HG02642 (cell line): ENCODE results near the gene FBF1.
A peak's percentile ranks its signal among the peaks of the same experiment; 100 is the strongest.
"Not testable (repeated sequence)": the region's sequence is repeated elsewhere in the genome, so short reads cannot be mapped to it uniquely, and the experiment has no call there.

Experiments used
- ATAC-seq: cut with Tn5 transposase; IDR thresholded peaks from one replicate; pipeline ENCODE4 v1.9.1; 2021; ENCODE audit warnings: mild to moderate bottlenecking; ENCODE audit not compliant: unreplicated experiment, poor library complexity

The FBF1 gene

GRCh38 chr17:75877752-75878173, 63.1 kb downstream of the FBF1 start:
- ATAC-seq: peak; percentile 66

- no peak for ATAC-seq
Measured at GRCh38 chr17:75876938-75877751, 63.7 kb downstream of the FBF1 start.

DNA sequence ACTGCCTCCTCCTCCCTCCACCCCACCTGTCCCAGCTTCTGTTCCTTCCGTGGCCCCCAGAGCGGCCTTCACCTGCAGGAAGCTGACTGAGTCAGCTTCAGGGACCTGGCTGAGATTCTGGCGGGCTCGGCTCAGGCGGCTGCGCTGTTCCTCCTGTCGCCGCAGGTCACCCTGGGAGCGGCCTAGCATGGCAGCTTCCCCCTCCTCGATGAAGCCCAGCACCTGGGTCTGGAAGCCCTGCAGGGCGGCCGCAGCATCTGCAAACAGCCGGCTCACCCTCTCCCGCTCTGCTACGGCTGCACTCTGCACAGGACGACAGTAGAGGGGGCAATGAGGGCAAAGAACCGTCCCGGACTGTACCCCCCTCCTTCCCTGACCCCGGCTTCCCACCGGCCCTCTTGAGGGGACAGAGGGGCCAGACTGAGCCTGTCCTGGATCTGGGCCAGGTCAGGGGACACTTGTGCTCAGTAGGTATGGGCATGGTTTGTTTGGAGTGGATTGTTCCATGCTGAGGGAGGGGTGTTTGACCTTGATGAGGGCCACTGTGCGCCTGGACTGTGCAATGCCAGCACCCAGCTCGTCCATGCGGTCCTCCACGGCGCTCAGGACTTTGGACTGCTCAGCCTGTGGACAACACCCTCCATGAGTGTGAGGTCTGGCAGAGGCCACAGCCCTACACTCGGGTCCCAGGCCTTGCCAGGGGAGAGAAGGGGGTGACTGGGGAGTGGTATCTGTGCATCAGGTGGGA, 64.5 kb downstream of the FBF1 start:
- ATAC-seq: no peak

DNA sequence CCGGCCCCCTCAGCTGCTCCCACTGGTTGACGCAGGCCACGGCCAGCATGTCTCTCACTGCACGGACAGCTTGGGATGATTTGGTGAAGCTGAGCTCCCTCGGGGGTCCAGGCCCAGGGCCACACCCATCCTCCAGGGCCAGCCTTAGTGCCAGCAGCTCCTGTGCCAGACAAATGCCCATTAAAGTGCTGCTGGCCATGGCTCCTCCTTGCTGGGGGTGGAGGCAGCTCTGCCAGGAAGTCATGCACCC, 65.0 kb downstream of the FBF1 start:
- no peak for ATAC-seq

DNA sequence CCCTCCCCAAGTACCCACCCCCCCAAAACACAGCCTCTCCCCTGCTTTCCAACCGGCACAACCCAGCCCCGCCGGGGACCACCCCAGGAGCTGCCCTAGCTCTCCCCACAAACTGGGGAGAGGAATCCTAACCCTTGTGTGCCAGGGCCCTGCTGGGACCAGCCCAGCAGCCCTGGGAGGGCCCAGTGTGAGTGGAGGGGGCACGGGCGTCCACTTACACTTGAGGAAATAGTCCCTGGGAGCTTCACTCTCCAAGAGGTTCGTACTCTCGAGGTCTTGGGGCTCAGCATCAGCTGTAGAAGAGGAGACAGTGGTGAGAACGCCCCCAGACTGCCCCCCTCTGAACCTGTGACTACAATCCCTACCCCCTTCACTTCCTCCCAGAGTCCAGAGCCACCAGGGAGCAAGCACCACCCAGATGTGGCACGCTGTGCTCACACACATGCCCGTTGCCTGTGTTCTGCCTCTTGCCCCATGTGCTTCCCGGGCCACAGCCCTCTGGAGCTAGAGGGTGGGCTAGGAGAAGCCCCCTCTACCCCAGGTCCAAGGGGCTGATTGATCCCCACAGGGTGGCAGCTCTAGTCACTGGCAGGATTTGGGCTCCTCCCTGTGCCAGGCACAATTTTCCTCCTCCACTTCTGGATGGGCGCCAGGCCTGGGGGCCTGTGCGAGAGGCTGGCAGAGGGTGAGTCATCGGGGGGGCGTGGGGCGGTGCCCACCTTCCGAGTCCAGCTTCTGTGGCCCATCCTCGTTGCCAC, 65.5 kb downstream of the FBF1 start:
- no peak for ATAC-seq

DNA sequence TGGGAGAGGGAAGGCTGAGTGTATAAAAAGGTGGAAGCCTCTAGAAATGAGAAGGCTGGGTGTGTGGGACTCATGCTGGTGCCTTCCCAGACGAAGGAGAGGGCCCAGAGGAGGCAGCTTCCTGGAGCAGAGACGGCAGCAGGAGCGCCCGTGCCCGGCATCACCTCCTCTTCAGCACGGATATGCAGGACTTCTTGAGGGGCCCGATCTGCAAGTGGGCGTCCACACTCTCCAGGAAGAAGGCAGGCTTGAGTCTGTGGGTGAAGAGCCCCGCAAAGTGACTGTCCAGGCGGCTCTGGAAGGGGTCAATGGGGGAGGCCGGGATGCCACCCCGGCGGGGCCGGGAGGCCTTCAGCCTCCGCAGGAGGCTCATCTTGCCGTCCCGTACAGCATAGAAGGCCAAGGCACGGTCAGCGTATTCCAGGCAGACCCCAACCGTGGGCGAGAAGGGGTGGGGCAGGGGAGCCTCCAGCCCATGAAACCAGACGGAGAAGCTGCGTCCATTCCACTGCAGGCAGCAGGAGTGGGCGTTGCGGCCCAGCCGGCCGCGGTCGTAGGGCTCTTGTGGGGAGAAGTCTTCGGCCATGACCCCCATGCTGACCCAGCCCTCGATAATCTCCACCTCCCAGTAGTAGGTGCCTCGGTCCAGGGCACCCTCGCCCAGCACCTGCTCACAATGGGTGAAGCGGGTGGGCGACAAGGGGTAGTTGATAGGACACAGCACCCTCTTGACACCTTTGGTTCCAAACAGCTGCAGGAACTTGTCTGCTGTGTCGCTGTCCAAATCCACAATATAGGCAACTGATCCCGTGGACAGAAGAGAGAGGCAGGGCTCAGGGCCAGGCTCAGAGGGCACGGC, 66.3 kb downstream of the FBF1 start:
- no peak for ATAC-seq

DNA sequence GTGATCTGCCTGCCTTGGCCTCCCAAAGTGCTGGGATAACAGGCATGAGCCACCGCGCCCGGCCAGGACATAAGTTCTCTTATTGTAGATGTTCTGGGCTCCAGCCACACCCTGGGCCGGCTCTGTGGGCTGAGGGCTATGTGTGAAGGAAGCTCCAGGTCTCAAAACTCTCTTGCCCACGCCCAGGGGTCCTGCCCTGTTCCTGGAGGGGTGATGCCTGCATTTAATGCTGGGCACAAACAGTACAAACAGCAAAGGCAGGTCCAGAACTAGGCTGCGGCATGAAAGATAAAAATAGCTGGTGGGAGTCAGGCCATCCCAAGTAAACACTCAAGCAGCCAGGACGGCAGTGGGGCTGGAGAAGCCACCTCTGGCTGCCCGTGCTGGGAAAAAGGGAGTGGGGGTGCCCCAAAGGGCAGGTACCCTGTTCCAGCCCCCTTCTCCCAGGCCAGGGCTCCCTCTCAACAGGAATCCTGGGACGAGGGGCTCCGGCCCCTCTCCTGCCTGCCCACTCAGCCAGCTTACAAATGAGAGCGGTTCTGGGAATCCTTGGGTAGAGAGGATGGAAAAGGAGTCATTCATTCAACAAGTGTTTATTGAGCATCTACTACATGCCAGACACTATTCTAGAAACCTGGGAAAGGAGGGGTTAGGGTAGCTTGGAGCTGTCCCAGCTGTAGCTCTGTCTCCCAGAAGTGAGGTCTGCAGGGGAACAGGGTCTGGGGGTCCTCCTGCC, 67.1 kb downstream of the FBF1 start:
- ATAC-seq: no peak

DNA sequence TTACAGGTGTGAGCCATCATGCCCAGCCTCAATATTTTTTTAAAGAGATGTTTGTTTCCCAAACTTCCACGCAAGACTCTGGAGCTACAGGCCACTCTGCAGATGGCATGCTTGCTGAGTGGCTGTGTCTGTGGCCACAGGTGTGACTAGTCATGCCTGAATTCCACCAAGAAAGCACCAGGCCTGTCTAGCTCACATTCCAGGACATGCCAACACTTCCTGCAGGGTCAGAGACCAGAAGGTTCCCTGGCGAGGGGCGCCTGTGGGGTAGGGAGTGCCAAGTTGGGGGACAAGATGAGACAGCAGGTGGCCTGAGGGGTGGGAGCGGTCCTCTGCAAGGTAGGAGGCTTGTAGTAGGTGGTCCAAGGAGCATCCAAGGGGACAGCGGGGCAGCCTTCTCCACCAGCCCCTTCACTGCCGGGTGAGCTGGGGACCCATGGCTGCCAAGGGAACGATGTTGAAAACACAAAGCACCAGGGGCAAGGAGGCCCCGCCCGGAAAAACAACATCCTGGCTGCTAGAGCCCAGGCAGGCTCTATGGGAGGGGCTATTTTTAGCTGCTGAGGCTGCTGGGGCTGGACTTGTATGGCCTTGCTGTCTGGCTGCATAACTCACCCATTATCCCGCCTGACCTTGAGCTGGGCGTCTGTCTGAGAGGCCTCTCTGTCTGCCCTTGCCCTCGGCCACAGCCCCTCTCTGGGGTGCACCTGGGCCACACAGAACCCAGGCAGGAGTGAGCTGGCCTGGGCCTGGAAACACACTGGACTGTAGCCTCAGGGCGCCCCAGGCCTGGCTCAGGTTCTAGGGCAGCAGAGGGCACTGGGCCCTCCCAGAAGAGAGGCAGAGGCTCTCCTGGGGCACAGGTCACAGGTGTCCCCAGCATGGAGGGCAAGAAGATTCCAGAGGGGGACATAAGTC, 68.1 kb downstream of the FBF1 start:
- ATAC-seq: no peak

DNA sequence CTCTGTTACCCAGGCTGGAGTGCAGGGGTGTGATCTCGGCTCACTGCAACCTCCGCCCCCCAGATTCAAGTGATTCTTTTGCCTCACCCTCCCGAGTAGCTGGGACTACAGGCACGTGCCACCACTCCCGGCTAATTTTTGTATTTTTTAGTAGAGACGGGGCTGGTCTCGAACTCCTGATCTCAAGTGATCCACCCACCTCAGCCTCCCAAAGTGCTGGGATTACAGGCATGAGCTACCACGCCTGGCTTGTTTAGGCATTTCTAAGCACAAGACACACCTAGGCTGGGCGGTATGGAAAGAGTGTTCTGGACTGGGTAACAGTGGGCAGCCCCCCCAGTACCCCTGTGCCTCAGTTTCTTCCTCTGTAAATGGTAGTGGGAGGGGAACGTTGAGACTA, 70.6 kb downstream of the FBF1 start:
- ATAC-seq: not testable (repeated sequence)

DNA sequence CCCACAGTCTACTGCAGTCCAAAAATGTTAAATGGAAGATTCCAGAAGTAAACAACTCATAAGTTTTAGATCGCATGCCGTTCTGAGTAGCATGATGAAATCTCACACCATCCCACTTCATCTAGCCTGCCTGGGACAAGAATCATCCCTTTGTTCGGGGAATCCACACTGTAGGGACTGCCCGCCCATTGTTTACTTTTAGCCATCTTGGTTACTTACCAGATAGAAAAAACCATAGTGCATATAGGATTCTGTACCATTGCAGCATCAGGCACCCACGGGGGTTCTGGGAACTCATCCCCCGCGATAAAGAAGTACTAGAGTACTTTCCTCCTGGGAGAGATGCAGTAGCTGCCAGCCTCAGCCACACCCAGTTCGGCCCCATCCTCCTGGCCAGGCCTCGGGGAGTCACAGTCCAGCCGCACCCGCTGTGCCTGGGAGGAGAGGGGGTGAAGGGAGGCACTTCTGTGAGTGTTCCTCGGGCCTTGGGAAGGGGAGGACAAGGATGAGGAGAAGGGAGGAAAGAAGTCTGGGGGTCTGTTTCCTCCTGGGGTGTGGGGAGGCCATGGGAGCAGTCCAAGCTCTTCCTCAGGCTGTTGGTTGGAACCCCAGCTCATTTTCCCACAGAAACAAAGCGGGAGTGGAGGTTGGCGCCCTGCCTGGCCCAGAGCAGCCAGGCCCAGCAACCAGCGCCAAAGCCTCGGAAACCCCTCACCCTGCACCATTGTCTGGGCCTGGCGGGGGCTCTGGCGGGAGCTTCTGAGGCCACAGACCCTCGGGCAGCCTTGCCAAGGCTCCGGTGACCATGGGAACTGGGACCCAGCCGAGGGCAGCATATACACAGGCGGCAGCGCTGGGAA, 71.3 kb downstream of the FBF1 start:
- no peak for ATAC-seq

DNA sequence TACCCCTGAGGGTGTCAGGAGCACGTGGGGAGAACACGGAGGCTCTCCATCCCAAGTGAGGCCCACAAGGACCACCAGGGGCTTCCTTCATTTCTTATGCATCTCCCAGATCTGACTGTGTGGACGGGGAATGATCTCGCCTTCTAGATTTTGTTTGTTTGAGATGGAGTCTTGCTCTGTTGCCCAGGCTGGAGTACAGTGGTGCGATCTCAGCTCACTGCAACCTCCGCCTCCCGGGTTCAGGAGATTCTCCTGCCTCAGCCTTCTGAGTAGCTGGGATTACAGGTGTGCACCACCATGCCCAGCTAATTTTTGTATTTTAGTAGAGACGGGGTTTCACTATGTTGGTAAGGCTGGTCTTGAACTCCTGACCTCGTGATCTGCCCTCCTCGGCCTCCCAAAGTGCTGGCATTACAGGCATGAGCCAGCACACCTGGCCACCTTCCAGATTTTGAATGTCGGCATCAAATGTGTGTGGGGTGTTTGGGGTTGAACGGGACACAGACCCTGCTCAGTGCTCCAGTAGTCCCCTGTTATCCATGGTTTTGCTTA, 72.0 kb downstream of the FBF1 start:
- not testable (repeated sequence) for ATAC-seq

GRCh38 chr17:75865404-75866188, 75.2 kb downstream of the FBF1 start:
- ATAC-seq: not testable (repeated sequence)

DNA sequence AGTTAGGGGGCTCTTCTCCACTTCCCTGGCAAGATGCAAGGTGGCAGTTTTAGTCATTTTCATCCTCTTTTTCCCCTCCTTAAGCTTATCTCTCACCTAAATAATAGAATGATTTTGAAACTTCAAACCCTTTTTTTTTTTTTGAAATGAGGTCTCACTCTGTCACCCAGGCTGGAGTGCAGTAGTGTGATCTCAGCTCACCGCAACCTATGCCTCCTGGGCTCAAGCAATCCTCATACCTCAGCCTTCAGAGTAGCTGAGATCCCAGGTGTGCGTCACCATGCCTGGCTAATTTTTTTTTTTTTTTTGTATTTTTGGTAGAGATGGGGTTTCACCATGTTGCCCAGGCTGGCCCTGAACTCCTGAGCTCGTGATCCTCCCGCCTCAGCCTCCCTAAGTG, 76.0 kb downstream of the FBF1 start:
- ATAC-seq: not testable (repeated sequence)

DNA sequence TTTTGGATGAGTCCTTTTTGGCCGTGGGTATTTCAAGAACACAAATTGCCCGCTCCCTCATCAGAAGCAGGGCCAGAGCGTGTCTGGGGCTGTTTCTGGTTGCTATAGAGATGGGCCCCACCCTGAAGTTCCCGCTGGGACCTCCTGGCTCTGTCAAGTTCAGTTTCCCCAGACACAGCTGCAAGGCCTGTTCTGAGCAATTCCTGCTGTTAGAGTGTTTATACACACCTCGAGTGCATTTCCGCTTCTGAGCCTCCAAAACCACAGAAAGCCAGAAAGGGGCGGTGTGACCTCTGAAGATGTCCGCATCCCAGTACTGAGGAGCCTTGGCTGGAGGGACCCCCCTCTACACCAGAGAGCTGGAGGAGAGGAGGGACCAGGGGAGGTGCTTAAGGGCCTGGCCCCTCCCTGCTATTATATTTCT, 76.4 kb downstream of the FBF1 start:
- ATAC-seq: peak; percentile 80

- no peak for ATAC-seq
Measured at GRCh38 chr17:75861927-75862317, 78.9 kb downstream of the FBF1 start.
